ENCODE data around the gene CHEK2.
"Not testable (repeated sequence)": the region's sequence is repeated elsewhere in the genome, so short reads cannot be mapped to it uniquely, and the experiment has no call there.

Gene CHEK2

DNA sequence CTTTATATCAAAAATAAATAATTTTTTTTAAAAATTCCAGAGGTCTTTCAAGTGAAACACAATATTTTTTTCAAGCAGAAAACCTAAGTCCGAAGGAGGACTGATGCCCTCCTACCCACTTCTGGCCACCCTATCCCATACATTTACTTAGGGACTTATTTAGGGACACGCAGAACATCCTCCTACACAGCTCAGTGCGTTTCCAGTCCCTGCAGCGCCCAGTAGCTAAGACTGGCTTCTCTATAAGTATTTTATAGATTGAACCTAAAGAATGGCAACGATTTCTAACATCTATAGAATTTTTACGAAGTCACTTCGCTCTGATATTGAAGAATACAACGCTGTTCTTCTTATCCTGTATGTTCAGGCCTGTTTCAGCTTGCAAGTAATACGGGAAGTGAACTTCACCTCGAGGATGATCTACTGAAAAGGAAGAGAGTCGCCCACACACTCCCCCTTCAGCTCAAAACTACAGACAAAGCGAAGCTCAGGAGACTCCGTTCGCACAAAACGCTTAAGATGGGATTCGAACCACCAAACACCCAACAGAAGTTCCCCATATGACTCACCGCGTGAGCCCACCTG is 328 bp downstream of the CHEK2 start:
- no peak for DNase-seq

DNA sequence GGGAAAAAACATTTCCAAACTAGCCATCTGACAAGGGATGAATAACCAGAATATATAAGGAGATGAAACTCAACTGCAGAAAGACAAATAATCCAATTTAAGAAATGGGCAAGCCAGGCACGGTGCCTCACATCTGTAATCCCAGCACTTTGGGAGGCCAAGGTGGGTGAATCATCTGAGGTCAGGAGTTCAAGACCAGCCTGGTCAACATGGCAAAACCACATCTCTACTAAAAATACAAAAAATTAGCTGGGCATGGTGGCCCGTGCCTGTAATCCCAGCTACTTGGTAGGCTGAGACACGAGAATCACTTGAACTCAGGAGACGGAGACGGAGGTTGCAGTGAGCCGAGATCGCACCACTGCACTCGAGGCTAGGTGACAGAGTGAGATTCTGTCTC is 2.7 kb downstream of the CHEK2 start:
- DNase-seq, result not testable (repeated sequence)

DNA sequence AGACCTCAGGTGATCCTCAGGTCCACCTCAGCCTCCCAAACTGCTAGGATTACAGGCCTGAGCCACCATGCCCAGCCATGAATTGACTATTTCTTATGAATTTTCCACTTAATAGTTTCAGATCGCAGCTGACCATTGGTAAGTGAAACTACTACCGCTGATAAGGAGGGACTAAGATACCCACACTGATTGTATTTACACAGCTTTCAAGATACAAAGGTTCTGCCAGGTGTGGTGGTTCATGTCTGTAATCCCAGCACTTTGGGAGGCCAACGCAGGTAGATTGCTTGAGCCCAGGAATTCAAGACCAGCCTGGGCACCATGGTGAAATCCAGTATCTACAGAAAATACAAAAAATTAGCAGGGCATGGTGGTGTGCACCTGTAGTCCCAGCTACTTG is 3.9 kb downstream of the CHEK2 start:
- no peak for DNase-seq

DNA sequence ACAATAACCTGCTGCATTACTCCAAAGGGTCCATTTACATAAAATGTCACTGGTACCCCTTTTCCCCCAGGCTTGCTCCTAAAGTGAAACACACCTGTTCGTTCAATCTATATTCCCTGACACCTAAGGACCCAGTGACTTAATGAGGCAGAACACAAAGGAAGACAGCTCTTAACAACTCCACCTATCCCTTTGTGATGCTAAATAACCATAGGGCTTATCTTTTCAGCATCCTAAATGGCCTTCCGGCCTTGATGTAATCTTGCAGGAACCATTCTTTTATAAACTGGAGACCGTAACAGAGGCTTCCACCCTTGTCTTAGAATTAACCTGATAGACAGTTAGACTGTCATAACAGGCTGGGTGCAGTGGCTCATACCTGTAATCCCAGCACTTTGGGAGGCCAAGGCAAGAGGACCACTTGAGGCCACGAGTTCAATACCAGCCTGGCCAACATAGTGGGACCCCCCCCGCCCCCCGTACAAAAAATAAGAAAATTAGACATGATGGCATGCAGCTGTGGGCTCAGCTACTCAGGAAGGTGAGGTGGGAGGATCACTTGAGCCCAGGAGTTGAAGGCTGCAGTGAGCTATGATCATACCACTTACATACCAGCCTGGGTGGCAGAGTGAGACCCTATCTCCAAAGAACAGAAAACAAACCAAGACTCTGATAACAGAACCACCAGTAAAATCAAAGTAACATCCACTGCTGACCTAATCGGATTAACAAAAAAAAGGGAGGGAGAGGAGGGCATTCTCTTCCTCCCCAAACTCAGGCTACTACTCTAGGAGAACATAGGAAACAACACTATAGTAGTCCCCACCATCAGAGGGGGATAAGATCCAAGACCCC is 5.1 kb downstream of the CHEK2 start:
- DNase-seq, result no peak

- DNase-seq, result no peak
Observed at GRCh38 chr22:28734393-28734792, 7.2 kb downstream of the CHEK2 start.

DNA sequence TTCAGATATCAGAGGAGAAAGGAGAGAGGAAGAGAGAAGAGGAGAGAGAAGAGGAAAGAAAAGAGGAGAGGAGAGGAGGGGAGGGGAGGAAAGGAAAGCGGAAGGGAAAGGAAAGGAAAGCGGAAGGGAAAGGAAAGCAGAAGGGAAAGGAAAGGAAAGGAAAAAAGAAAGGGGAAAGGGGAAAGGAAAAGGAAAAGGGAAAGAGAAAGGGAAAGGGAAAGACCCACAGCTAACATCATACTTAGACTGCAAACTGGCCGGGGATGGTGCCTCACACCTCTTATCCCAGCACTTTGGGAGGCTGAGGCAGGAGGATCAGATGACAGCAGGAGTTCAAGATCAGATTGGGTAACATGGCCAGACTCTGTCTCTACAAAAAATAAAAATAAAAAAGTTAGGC is 11.4 kb downstream of the CHEK2 start:
- DNase-seq, result no peak

DNA sequence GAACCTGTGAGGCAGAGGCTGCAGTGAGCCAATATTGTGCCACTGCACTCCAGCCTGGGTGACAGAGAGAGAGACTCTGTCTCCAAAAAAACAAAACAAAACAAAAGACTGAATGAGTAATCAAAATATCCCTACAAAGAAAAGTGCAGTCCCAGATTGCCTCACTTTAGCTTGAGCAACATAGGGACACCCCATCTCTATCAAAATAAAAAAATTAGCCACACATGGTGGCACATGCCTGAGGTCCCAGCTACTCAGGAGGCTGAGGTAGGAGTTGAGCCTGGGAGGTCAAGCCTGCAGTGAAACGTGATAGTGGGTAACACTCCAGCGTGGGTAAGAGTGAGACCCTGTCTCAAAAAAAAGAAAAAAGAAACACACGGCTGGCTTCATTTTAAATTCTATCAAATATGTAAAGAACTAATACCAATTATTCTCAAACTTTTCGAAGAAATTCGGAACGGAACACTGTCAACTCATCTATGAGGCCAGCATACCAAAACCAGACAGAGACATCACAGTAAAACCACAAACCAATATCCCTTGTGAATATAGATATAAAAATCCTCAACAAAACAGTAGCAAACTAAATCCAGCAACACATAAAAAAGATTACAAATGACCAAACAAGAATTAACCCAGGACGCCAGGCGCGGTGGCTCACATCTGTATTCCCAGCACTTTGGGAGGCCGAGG is 12.9 kb downstream of the CHEK2 start:
- no peak for DNase-seq

DNA sequence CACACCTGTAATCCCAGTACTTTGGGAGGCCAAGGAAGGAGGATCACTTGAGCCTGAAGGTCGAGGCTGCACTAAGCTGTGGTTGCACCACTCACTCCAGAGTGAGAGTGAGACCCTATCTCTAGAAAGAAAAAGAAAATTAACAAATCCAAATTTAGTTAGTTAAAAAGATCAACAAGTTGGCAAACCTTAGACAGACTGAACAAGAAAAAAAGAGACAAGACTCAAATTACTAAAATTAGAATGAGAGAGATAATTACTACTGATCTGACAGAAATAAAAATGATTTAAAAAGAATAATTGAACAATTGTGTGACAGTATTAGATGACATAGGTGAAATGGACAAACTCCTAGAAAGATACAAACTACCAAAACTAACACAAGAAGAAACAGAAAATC is 13.6 kb downstream of the CHEK2 start:
- DNase-seq, result no peak

- DNase-seq, result no peak
Observed at GRCh38 chr22:28718044-28718443, 23.6 kb downstream of the CHEK2 start.

- no peak for DNase-seq
Observed at GRCh38 chr22:28716686-28717085, 24.9 kb downstream of the CHEK2 start.

- no peak for DNase-seq
Observed at GRCh38 chr22:28715611-28716010, 26.0 kb downstream of the CHEK2 start.

- no peak for DNase-seq
Observed at GRCh38 chr22:28714043-28714628, 27.5 kb downstream of the CHEK2 start.

GRCh38 chr22:28711820-28712777 is 29.5 kb downstream of the CHEK2 start:
- no peak for DNase-seq

DNA sequence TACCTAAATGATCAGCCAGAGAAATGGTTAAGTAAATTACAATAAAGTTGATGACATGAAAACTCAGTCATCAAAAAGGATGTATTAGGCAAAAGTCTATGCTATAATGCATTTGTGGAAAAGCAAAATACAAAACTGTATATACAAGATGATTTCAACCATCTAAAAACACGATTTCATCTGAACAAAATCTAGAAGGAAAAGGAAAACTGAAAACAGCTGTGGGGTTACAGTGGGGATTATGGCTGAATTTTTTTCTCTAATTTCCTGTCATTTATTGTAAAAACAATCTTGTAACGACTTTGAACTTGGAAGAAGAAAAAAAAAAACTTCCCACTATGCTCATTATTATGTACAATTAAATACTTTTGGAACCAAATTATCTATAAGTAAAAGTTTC is 30.3 kb downstream of the CHEK2 start:
- no peak for DNase-seq

DNA sequence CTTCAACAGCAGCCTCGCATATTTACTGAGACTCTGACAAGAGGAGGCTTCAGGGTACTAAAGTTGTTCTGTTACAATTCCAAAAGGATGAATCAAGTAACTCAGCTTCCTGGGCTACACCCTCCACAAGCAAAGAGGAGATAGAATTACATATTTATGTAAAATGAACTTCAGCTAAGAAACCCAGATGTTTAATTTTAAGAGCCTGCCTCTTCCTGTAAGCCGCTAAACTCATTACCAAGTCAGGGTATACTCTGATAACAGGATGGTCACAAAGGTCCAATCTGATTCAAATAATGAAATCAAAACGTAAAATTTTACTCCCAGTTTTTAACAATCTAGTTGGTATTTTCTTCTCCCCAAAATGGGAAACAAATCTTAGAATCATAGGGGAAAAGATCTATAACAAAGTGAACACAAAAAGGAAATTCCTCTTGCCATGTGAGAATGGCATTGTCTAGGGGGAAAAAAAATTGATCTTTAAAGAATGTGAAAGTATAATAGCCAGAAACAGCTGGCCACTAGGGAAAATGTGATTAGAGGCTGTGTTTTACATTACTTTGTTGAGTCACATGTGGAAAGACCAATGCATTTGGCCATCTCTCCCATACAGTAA is 30.9 kb downstream of the CHEK2 start:
- no peak for DNase-seq

- no peak for DNase-seq
Observed at GRCh38 chr22:28710107-28710506, 31.5 kb downstream of the CHEK2 start.

GRCh38 chr22:28706845-28707244 is 34.8 kb downstream of the CHEK2 start:
- DNase-seq, result no peak

GRCh38 chr22:28703436-28703835 is 38.2 kb downstream of the CHEK2 start:
- no peak for DNase-seq

DNA sequence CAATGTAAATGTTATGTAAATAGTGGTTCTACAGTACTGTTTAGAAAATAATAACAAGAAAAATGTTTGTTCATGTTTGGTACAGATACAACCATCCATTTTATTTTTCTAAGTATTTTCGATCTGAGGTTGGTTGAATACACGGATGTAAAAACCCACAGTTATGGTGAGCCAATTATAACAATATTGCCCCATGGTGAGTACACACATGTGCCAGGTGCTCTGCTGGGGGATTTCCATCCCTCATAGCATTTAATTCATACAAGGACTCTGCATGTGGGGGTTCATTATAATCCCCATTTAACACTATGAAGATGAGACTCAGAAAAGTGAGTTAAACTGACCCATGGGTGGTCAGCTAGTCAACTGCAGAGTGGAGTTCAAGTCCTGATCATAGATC is 38.7 kb downstream of the CHEK2 start:
- no peak for DNase-seq

DNA sequence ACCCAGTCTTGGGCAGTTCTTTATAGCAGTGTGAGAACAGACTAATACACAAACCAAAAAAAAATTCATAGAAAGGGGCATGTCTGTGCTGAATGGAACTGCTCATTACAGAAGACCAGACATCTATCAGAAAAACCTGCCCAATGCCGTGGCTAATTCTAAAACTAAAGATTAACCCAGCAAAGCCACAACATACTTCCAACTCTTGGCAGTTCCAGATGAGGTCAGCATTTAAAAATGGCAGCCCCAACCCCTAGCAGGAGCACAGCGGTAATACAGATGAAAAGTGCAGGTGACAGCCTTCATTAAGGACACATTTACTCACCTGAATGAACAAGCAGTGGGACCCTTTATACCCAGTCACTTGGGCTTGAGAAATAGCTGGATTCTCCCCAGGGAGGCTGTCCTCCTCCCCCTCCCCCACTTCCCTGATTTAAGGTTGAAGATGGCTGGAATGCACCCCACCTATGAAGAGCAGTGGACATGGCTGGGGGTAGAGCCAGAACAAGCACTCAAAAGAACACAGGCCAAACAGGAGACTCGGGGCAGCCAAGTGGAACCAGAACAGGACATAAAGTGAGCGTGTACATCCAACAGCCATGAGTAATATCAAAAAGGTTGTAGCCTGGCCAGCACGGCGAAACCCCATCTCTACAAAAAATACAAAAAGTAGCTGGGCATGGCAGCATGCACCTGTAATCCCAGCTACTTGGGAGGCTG is 48.4 kb downstream of the CHEK2 start:
- DNase-seq, result not testable (repeated sequence)

DNA sequence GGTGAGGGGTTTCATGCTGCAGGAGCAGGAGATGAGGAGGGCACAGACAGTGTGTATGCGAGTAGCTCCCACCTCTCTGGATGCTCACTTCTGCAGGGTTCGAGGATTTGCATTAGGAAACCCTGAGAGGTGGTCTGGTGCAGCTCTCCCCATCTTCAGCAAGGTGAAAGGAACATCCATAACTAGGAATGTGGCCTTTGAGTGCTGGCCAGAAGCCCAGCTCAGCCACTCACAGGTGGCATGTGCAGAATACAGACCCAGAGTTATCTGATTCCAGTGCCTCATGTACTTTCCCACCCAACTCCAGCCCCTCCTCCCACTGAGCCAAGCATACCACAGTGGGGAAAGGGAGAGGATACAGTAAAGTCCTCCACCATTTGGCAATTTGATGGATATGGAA is 51.8 kb downstream of the CHEK2 start:
- not testable (repeated sequence) for DNase-seq
